ENCODE results near the gene GAK.
"Not testable (repeated sequence)": the region's sequence is repeated elsewhere in the genome, so short reads cannot be mapped to it uniquely, and the experiment has no call there.

The GAK gene

GRCh38 chr4:931960-932712, at the start of gene GAK, which contains the start of gene TMEM175:
GAK (minus strand) TSS chr4:932316; CDS start chr4:932187, 129 bp downstream.
TMEM175 (plus strand) TSS chr4:932460; CDS start chr4:947740, 15,280 bp downstream.
- DNase-seq (ENCODE audit: low read depth), result peak; percentile 76

- DNase-seq (ENCODE audit: low read depth), result peak; percentile 34
These were observed 47.0 kb upstream of the GAK start for GRCh38 chr4:978957-979701.

GRCh38 chr4:976016-976415, 43.9 kb upstream of the GAK start:
- not testable (repeated sequence) for DNase-seq (ENCODE audit: low read depth)

- DNase-seq (ENCODE audit: low read depth), result no peak
These were observed 42.6 kb upstream of the GAK start for GRCh38 chr4:974668-975067.

GRCh38 chr4:973431-974397, 41.6 kb upstream of the GAK start, which contains the start of gene DGKQ:
DGKQ (minus strand) TSS chr4:973569; CDS start chr4:973482, 87 bp downstream.
- peak; percentile 19 for DNase-seq (ENCODE audit: low read depth)

GRCh38 chr4:972651-973424, 40.7 kb upstream of the GAK start:
- DNase-seq (ENCODE audit: low read depth), result no peak

- DNase-seq (ENCODE audit: low read depth), result no peak
These were observed 39.8 kb upstream of the GAK start for GRCh38 chr4:971666-972500.

GRCh38 chr4:970854-971520, 38.9 kb upstream of the GAK start:
- DNase-seq (ENCODE audit: low read depth), result no peak

GRCh38 chr4:970046-970745, 38.1 kb upstream of the GAK start:
- no peak for DNase-seq (ENCODE audit: low read depth)

GRCh38 chr4:968621-969394, 36.7 kb upstream of the GAK start:
- no peak for DNase-seq (ENCODE audit: low read depth)

- DNase-seq (ENCODE audit: low read depth), result no peak
These were observed 36.1 kb upstream of the GAK start for GRCh38 chr4:968221-968620.

GRCh38 chr4:967113-968104, 35.3 kb upstream of the GAK start:
- no peak for DNase-seq (ENCODE audit: low read depth)

GRCh38 chr4:966266-967112, 34.4 kb upstream of the GAK start:
- DNase-seq (ENCODE audit: low read depth), result no peak

GRCh38 chr4:965766-966134, 33.6 kb upstream of the GAK start:
- DNase-seq (ENCODE audit: low read depth), result no peak

- no peak for DNase-seq (ENCODE audit: low read depth)
These were observed 33.1 kb upstream of the GAK start for GRCh38 chr4:965048-965765.
